Measurements from ENCODE around the gene BLTP1. TPM values are rescaled to one million over a fixed set of nuclear protein-coding genes. Genes with fewer than 3 reads are reported as not detected.

The BLTP1 gene
- total RNA-seq, 2 experiments from 2014 or later = 37.5 to 39.4 TPM

GRCh38 chr4:122195718-122196117 lies 43.6 kb downstream of the BLTP1 start:
- H3K4me3 Mint-ChIP-seq = no peak overlapping the region
- H3K36me3 Mint-ChIP-seq (ENCODE audit: low read depth) = peaks cover 17% of the 10 kb centered on the region
- no peaks in the 10 kb centered on the region for H3K27me3 Mint-ChIP-seq
- DNase-seq = no peak
- ChIA-PET CTCF (no interaction called here), POLR2A (no interaction called here)
- no peaks in the 10 kb centered on the region for H3K4me1 Mint-ChIP-seq
- H3K27ac Mint-ChIP-seq = no peak overlapping the region
- H3K9me3 Mint-ChIP-seq = no peaks in the 10 kb centered on the region

Other genes with a start within 250 kb of the BLTP1 start
- gene TRPC3, start 200.3 kb upstream of the BLTP1 start, total RNA-seq = under 1 TPM; 0.85 to 0.94 TPM
- gene ADAD1, start 226.7 kb downstream of the BLTP1 start, total RNA-seq = not detected